ENCODE data around the gene CALML6.

DNA sequence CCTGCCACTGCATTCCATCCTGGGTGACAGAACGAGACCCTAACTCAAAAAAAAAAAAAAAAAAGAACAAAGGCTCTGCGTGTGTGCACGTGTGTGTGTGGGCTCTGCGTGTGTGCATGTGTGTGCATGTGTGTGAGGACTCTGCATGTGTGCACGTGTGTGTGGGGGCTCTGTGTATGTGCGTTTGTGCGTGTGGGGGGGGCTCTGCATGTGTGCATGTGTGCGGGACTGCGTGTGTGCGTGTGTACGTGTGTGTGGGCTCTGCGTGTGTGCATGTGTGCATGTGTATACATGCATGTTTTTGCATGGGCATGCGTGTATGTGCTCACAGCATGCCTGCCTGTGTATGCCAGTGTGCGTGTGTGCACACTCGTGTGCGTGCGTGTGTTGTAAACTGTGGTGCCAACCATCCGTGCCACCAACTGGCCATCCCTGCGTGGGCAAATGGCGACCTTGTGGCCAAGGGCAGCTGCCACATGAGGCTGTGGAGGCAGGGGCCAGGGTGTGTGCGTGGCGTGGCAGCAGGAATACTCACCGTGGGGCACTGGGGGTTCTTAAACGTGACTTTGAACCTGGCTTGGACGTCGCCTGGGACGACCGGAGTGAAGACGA is 30.8 kb downstream of the CALML6 start:
- TF ChIP-seq CTCF (IDR thresholded peaks at IDR 0.05 in 4 of 5, conservative IDR thresholded peaks at IDR 0.05 in 1 of 5) (no peak), POLR2A (IDR thresholded peaks at IDR 0.05) (no peak)

Data from gastrocnemius medialis (tissue), 4 donors.